IMR-90 (cell line): ENCODE results near the gene RALGAPB.

Experiments used
- BHLHE40 ChIP-seq: fragments of 150-350 bp; IDR thresholded peaks from 2 replicates; pipeline ENCODE4 v1.6.1; 2016; ENCODE audit warnings: mild to moderate bottlenecking, low read depth, low read length
- CEBPB ChIP-seq: IDR thresholded peaks from 2 replicates; pipeline ENCODE4 v1.6.1; 2012; ENCODE audit warnings: low read depth, low read length, improper control_type of control experiment
- MAZ ChIP-seq: IDR thresholded peaks from 2 replicates; pipeline ENCODE4 v1.6.1; 2012; ENCODE audit warnings: low read depth, mild to moderate bottlenecking, low read length, improper control_type of control experiment, moderate library complexity, borderline replicate concordance
- MXI1 ChIP-seq: IDR thresholded peaks from 2 replicates; pipeline ENCODE4 v1.6.1; 2012; ENCODE audit warnings: low read depth, mild to moderate bottlenecking, low read length, moderate library complexity, borderline replicate concordance
- POLR2A ChIP-seq: IDR thresholded peaks from 2 replicates; pipeline ENCODE4 v1.6.1; 2012; ENCODE audit warnings: mild to moderate bottlenecking, low read depth, low read length
- SMC3 ChIP-seq: fragments of 150-350 bp; IDR thresholded peaks from 2 replicates; pipeline ENCODE4 v1.6.1; 2016; ENCODE audit warnings: low read depth, mild to moderate bottlenecking, antibody characterized with exemption, low read length, moderate library complexity
- TF ChIP-seq, protein P1 (sequence below): conservative IDR thresholded peaks from 2 replicates; pipeline ENCODE4 v1.5.1; 2012; ENCODE audit warnings: mild to moderate bottlenecking, low read depth, low read length, improper control_type of control experiment
- TF ChIP-seq, protein P2 (sequence below): fragments of 150-350 bp; IDR thresholded peaks from 2 replicates; pipeline ENCODE4 v1.6.1; 2016; ENCODE audit warnings: low read depth, mild to moderate bottlenecking, low read length, moderate library complexity, borderline replicate concordance

DNA sequence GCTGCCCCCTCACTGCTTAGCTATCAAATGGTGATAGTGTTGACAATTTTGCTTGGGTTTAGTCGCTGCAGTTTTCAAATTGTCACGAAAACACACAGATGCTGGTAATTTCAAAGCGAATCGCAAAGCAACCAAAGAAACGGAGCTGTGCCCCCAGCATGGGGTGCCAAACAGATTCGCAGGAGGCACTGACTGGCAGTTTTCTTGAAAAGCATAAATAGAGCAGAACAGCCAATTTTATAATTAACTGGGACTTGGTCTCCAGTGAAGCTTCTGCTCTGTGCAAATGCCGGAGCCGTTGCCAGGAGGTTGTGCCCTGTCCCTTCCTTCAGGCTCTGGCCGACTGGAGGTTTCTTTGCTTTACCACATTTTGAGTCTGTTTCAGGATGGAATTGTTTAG, 147.8 kb downstream of the RALGAPB start:
- TF ChIP-seq MAZ, result no peak
- TF ChIP-seq, protein P1, sequence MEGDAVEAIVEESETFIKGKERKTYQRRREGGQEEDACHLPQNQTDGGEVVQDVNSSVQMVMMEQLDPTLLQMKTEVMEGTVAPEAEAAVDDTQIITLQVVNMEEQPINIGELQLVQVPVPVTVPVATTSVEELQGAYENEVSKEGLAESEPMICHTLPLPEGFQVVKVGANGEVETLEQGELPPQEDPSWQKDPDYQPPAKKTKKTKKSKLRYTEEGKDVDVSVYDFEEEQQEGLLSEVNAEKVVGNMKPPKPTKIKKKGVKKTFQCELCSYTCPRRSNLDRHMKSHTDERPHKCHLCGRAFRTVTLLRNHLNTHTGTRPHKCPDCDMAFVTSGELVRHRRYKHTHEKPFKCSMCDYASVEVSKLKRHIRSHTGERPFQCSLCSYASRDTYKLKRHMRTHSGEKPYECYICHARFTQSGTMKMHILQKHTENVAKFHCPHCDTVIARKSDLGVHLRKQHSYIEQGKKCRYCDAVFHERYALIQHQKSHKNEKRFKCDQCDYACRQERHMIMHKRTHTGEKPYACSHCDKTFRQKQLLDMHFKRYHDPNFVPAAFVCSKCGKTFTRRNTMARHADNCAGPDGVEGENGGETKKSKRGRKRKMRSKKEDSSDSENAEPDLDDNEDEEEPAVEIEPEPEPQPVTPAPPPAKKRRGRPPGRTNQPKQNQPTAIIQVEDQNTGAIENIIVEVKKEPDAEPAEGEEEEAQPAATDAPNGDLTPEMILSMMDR, result no peak
- TF ChIP-seq BHLHE40, result no peak
- TF ChIP-seq POLR2A, result no peak
- TF ChIP-seq MXI1, result no peak
- no peak for TF ChIP-seq CEBPB
- no peak for TF ChIP-seq SMC3
- TF ChIP-seq, protein P2, sequence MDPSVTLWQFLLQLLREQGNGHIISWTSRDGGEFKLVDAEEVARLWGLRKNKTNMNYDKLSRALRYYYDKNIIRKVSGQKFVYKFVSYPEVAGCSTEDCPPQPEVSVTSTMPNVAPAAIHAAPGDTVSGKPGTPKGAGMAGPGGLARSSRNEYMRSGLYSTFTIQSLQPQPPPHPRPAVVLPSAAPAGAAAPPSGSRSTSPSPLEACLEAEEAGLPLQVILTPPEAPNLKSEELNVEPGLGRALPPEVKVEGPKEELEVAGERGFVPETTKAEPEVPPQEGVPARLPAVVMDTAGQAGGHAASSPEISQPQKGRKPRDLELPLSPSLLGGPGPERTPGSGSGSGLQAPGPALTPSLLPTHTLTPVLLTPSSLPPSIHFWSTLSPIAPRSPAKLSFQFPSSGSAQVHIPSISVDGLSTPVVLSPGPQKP, result no peak
